ENCODE measurements around the gene CCK. TPM values are rescaled to one million over a fixed set of nuclear protein-coding genes. Genes with fewer than 3 reads are reported as not detected.

CCK gene
- polyA plus RNA-seq, 1 donor (not counting 4 experiments of a cell fraction or from before 2014, with no cell fraction given) = 8.2 TPM

GRCh38 chr3:42246091-42246490 is 19.9 kb downstream of the CCK start:
- H3K4me2 ChIP-seq (ENCODE audit: control insufficient read depth, extremely low read depth, insufficient read depth, low read depth, low read length) = peak overlapping the region; percentile 13
- peaks cover 23% of the 10 kb centered on the region for H3K4me1 ChIP-seq (ENCODE audit: control insufficient read depth, extremely low read depth, insufficient read depth, low read length)
- TF ChIP-seq, protein P1, sequence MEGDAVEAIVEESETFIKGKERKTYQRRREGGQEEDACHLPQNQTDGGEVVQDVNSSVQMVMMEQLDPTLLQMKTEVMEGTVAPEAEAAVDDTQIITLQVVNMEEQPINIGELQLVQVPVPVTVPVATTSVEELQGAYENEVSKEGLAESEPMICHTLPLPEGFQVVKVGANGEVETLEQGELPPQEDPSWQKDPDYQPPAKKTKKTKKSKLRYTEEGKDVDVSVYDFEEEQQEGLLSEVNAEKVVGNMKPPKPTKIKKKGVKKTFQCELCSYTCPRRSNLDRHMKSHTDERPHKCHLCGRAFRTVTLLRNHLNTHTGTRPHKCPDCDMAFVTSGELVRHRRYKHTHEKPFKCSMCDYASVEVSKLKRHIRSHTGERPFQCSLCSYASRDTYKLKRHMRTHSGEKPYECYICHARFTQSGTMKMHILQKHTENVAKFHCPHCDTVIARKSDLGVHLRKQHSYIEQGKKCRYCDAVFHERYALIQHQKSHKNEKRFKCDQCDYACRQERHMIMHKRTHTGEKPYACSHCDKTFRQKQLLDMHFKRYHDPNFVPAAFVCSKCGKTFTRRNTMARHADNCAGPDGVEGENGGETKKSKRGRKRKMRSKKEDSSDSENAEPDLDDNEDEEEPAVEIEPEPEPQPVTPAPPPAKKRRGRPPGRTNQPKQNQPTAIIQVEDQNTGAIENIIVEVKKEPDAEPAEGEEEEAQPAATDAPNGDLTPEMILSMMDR (optimal IDR thresholded peaks at IDR 0.05 in 1 of 3, IDR thresholded peaks at IDR 0.05 in 1 of 3, conservative IDR thresholded peaks at IDR 0.05 in 1 of 3; ENCODE audit: extremely low read depth in 1 of 3, insufficient read depth in 2 of 3, low read length in 3 of 3) = no peak
- no peak for TF ChIP-seq EZH2 (IDR thresholded peaks at IDR 0.05; ENCODE audit: low read length)
- H3K4me3 ChIP-seq (ENCODE audit: control insufficient read depth in 2 of 3, extremely low read depth in 1 of 3, insufficient read depth in 2 of 3, low read depth in 1 of 3, low read length in 3 of 3) = no peak overlapping the region
- no peak overlapping the region for H2AFZ ChIP-seq (ENCODE audit: control insufficient read depth, low read length)
- FAIRE-seq = peak; percentile 73
- no peaks in the 10 kb centered on the region for H3K9me3 ChIP-seq (ENCODE audit: control insufficient read depth, low read depth, low read length)
- H4K20me1 ChIP-seq (ENCODE audit: control insufficient read depth, extremely low read depth, insufficient read depth, low read length) = no peaks in the 10 kb centered on the region
- dilution Hi-C loops (cut with MboI; ENCODE audit: extremely low pct_ligation_motif_present, low sequenced_read_pairs) = no loop called here
- H3K27me3 ChIP-seq (ENCODE audit: control insufficient read depth, extremely low read depth, insufficient read depth, low read length) = no peaks in the 10 kb centered on the region
- no peaks in the 10 kb centered on the region for H3K36me3 ChIP-seq (ENCODE audit: control insufficient read depth in 2 of 2, extremely low read depth in 1 of 2, insufficient read depth in 2 of 2, low read length in 2 of 2)
- H3K79me2 ChIP-seq (ENCODE audit: control insufficient read depth, insufficient read depth, low read length) = no peaks in the 10 kb centered on the region
- no peak overlapping the region for H3K9ac ChIP-seq (ENCODE audit: control insufficient read depth, extremely low read depth, insufficient read depth, low read length)
- DNase-seq (ENCODE audit: low read depth, low spot score) = no peak
- H3K9me1 ChIP-seq (ENCODE audit: control insufficient read depth, extremely low read depth, insufficient read depth, low read length) = peaks cover 2% of the 10 kb centered on the region
- H3K27ac ChIP-seq (ENCODE audit: control insufficient read depth, insufficient read depth, low read length) = no peak overlapping the region

- no peak for DNase-seq (ENCODE audit: low read depth, low spot score)
- H3K79me2 ChIP-seq (ENCODE audit: control insufficient read depth, insufficient read depth, low read length) = no peaks in the 10 kb centered on the region
- H3K4me2 ChIP-seq (ENCODE audit: control insufficient read depth, extremely low read depth, insufficient read depth, low read depth, low read length) = no peak overlapping the region
- H3K4me1 ChIP-seq (ENCODE audit: control insufficient read depth, extremely low read depth, insufficient read depth, low read length) = no peaks in the 10 kb centered on the region
- H3K9me1 ChIP-seq (ENCODE audit: control insufficient read depth, extremely low read depth, insufficient read depth, low read length) = no peaks in the 10 kb centered on the region
- H3K4me3 ChIP-seq (ENCODE audit: control insufficient read depth in 2 of 3, extremely low read depth in 1 of 3, insufficient read depth in 2 of 3, low read depth in 1 of 3, low read length in 3 of 3) = no peak overlapping the region
- H3K9ac ChIP-seq (ENCODE audit: control insufficient read depth, extremely low read depth, insufficient read depth, low read length) = no peak overlapping the region
- no peaks in the 10 kb centered on the region for H3K36me3 ChIP-seq (ENCODE audit: control insufficient read depth in 2 of 2, extremely low read depth in 1 of 2, insufficient read depth in 2 of 2, low read length in 2 of 2)
- peaks cover 6% of the 10 kb centered on the region for H3K27me3 ChIP-seq (ENCODE audit: control insufficient read depth, extremely low read depth, insufficient read depth, low read length)
- dilution Hi-C loops (cut with MboI; ENCODE audit: extremely low pct_ligation_motif_present, low sequenced_read_pairs) = no loop called here
- no peak overlapping the region for H3K27ac ChIP-seq (ENCODE audit: control insufficient read depth, insufficient read depth, low read length)
- no peaks in the 10 kb centered on the region for H4K20me1 ChIP-seq (ENCODE audit: control insufficient read depth, extremely low read depth, insufficient read depth, low read length)
- TF ChIP-seq, protein P1 (optimal IDR thresholded peaks at IDR 0.05 in 1 of 3, IDR thresholded peaks at IDR 0.05 in 1 of 3, conservative IDR thresholded peaks at IDR 0.05 in 1 of 3; ENCODE audit: extremely low read depth in 1 of 3, insufficient read depth in 2 of 3, low read length in 3 of 3) = no peak
- TF ChIP-seq EZH2 (IDR thresholded peaks at IDR 0.05; ENCODE audit: low read length) = no peak
- peaks cover 5% of the 10 kb centered on the region for H3K9me3 ChIP-seq (ENCODE audit: control insufficient read depth, low read depth, low read length)
- FAIRE-seq = no peak
- H2AFZ ChIP-seq (ENCODE audit: control insufficient read depth, low read length) = no peak overlapping the region
These were observed 29.4 kb downstream of the CCK start for GRCh38 chr3:42236611-42237010.
